Mucosa of rectum (tissue), 2 donors: Measurements from ENCODE around the gene RHOB.
"Not testable (repeated sequence)": the region's sequence is repeated elsewhere in the genome, so short reads cannot be mapped to it uniquely, and the experiment has no call there.

ENCODE experiments used
- H3K27ac ChIP-seq, 2 donors: one replicate each; pipeline ENCODE4 v1.7.0; 2013; ENCODE audit warnings: inconsistent platforms in 2 of 2, low read depth in 2 of 2, low read length in 2 of 2
- H3K27me3 ChIP-seq, 2 donors: one replicate each; pipeline ENCODE4 v1.7.0; 2013; ENCODE audit warnings: low read length in 2 of 2; ENCODE audit not compliant: control insufficient read depth in 2 of 2, insufficient read depth in 2 of 2
- H3K36me3 ChIP-seq, 2 donors: one replicate each; pipeline ENCODE4 v1.7.0; 2013; ENCODE audit warnings: low read length in 2 of 2; ENCODE audit not compliant: control insufficient read depth in 2 of 2, insufficient read depth in 2 of 2
- H3K4me1 ChIP-seq, 2 donors: one replicate each; pipeline ENCODE4 v1.7.0; 2013; ENCODE audit warnings: low read length in 2 of 2, mild to moderate bottlenecking in 1 of 2; ENCODE audit not compliant: control insufficient read depth in 2 of 2, insufficient read depth in 2 of 2
- H3K4me3 ChIP-seq, 2 donors: one replicate each; pipeline ENCODE4 v1.7.0; 2013; ENCODE audit warnings: low read length in 2 of 2
- H3K9ac ChIP-seq, 2 donors: one replicate each; pipeline ENCODE4 v1.7.0; 2013; ENCODE audit warnings: low read length in 2 of 2, low read depth in 1 of 2, mild to moderate bottlenecking in 1 of 2
- H3K9me3 ChIP-seq, 2 donors: one replicate each; pipeline ENCODE4 v1.7.0; 2013; ENCODE audit warnings: low read length in 2 of 2; ENCODE audit not compliant: control insufficient read depth in 2 of 2
- donor health status: healthy.
- donor health status: Normal muscosa, but diverticular disease.

RHOB gene

GRCh38 chr2:20429528-20429927 lies 17.3 kb upstream of the RHOB start:
- peaks cover 9 to 10% of the 10 kb centered on the region in 2 donors for H3K4me1 ChIP-seq
- H3K27ac ChIP-seq: peak overlapping the region; percentile 41 to 50
- no peaks in the 10 kb centered on the region for H3K27me3 ChIP-seq
- H3K36me3 ChIP-seq: no peaks in the 10 kb centered on the region
- peak overlapping the region; percentile 1 to 19 for H3K9ac ChIP-seq
- no peak overlapping the region for H3K4me3 ChIP-seq
- no peaks in the 10 kb centered on the region for H3K9me3 ChIP-seq

GRCh38 chr2:20430035-20430434 lies 16.8 kb upstream of the RHOB start:
- Histone ChIP-seq H3K4me3 (no peak overlapping the region), H3K9me3 (no peaks in the 10 kb centered on the region), H3K36me3 (no peaks in the 10 kb centered on the region), H3K27me3 (no peaks in the 10 kb centered on the region), H3K9ac (peak overlapping the region; percentile 1 to 19), H3K4me1 (peaks cover 5 to 10% of the 10 kb centered on the region in 2 donors), H3K27ac (peak overlapping the region; percentile 41 to 50)

GRCh38 chr2:20430461-20431300 lies 16.2 kb upstream of the RHOB start:
- Histone ChIP-seq H3K27me3 (no peaks in the 10 kb centered on the region), H3K27ac (peak overlapping the region; percentile 24 to 41), H3K9me3 (no peaks in the 10 kb centered on the region), H3K9ac (no peak overlapping the region), H3K4me3 (no peak overlapping the region), H3K36me3 (no peaks in the 10 kb centered on the region), H3K4me1 (peaks cover 0 to 10% of the 10 kb centered on the region in 2 donors)

GRCh38 chr2:20431301-20431698 lies 15.6 kb upstream of the RHOB start:
- no peak overlapping the region for H3K9ac ChIP-seq
- H3K4me1 ChIP-seq: peaks cover 0 to 10% of the 10 kb centered on the region in 2 donors
- H3K4me3 ChIP-seq: no peak overlapping the region
- H3K9me3 ChIP-seq: no peaks in the 10 kb centered on the region
- no peak overlapping the region for H3K27ac ChIP-seq
- H3K36me3 ChIP-seq: no peaks in the 10 kb centered on the region
- no peaks in the 10 kb centered on the region for H3K27me3 ChIP-seq

GRCh38 chr2:20431772-20432171 lies 15.1 kb upstream of the RHOB start:
- Histone ChIP-seq H3K9me3 (no peaks in the 10 kb centered on the region), H3K4me3 (no peak overlapping the region), H3K27me3 (no peaks in the 10 kb centered on the region), H3K4me1 (peaks cover 0 to 10% of the 10 kb centered on the region in 2 donors), H3K36me3 (no peaks in the 10 kb centered on the region), H3K27ac (no peak overlapping the region), H3K9ac (no peak overlapping the region)

- H3K27ac ChIP-seq: no peak overlapping the region
Observed at GRCh38 chr2:20432714-20433113, 14.2 kb upstream of the RHOB start.

GRCh38 chr2:20433249-20433648 lies 13.6 kb upstream of the RHOB start:
- H3K27ac ChIP-seq: no peak overlapping the region

More at GRCh38 chr2:20432714-20433113, 14.2 kb upstream of the RHOB start:
- Histone ChIP-seq H3K4me1 (peaks cover 0 to 10% of the 10 kb centered on the region in 2 donors), H3K27me3 (no peaks in the 10 kb centered on the region), H3K9ac (no peak overlapping the region), H3K4me3 (no peak overlapping the region), H3K36me3 (no peaks in the 10 kb centered on the region), H3K9me3 (no peaks in the 10 kb centered on the region)

GRCh38 chr2:20433946-20434553 lies 12.8 kb upstream of the RHOB start:
- H3K27me3 ChIP-seq: no peaks in the 10 kb centered on the region
- H3K27ac ChIP-seq: peak overlapping the region in 1 of 2 donors; percentile 27
- H3K4me1 ChIP-seq: peaks cover 0 to 18% of the 10 kb centered on the region in 2 donors
- H3K9ac ChIP-seq: no peak overlapping the region
- H3K36me3 ChIP-seq: no peaks in the 10 kb centered on the region
- no peaks in the 10 kb centered on the region for H3K9me3 ChIP-seq
- H3K4me3 ChIP-seq: no peak overlapping the region

More at GRCh38 chr2:20433249-20433648, 13.6 kb upstream of the RHOB start:
- Histone ChIP-seq H3K36me3 (no peaks in the 10 kb centered on the region), H3K27me3 (no peaks in the 10 kb centered on the region), H3K9me3 (no peaks in the 10 kb centered on the region), H3K4me3 (no peak overlapping the region), H3K9ac (no peak overlapping the region), H3K4me1 (peaks cover 0 to 12% of the 10 kb centered on the region in 2 donors)

- no peaks in the 10 kb centered on the region for H3K27me3 ChIP-seq
- no peaks in the 10 kb centered on the region for H3K36me3 ChIP-seq
- peak overlapping the region; percentile 7 to 27 for H3K27ac ChIP-seq
- no peak overlapping the region for H3K9ac ChIP-seq
- no peaks in the 10 kb centered on the region for H3K9me3 ChIP-seq
- H3K4me3 ChIP-seq: no peak overlapping the region
- peaks cover 5 to 18% of the 10 kb centered on the region in 2 donors for H3K4me1 ChIP-seq
Observed at GRCh38 chr2:20434588-20435294, 12.1 kb upstream of the RHOB start.

- H3K9me3 ChIP-seq, H3K27me3 ChIP-seq, H3K27ac ChIP-seq, H3K9ac ChIP-seq, H3K4me3 ChIP-seq, H3K36me3 ChIP-seq: not testable (repeated sequence)
- H3K4me1 ChIP-seq: peaks cover 5 to 14% of the 10 kb centered on the region in 2 donors
Observed at GRCh38 chr2:20435456-20435855, 11.4 kb upstream of the RHOB start.
